ENCODE results near the gene CD72. TPM values are rescaled to one million over a fixed set of nuclear protein-coding genes. Genes with fewer than 3 reads are reported as not detected.
"Not testable (repeated sequence)": the region's sequence is repeated elsewhere in the genome, so short reads cannot be mapped to it uniquely, and the experiment has no call there.

The CD72 gene
- total RNA-seq, 6 donors from 2014 or later: 2.5 to 44.0 (median 7.2) TPM

GRCh38 chr9:35615981-35616680, 2.1 kb downstream of the CD72 start:
- peaks cover 14 to 26% (median 20%) of the 10 kb centered on the region in 4 donors for H3K4me1 ChIP-seq
- H3K9me3 ChIP-seq: no peaks in the 10 kb centered on the region
- 85 to 87% methylated on average over 17 of the region's 17 CpGs for WGBS, 2 donors
- no peaks in the 10 kb centered on the region for H3K27me3 ChIP-seq
- H3K36me3 ChIP-seq: no peaks in the 10 kb centered on the region
- ATAC-seq (ENCODE audit: low FRiP score in 2 of 2): no peak
- peak in 1 of 2 donors; percentile 16 for DNase-seq
- H3K4me3 ChIP-seq: no peak overlapping the region
- TF ChIP-seq POLR2AphosphoS5 (IDR thresholded peaks at IDR 0.05) (no peak), CTCF (IDR thresholded peaks at IDR 0.05) (no peak), EP300 (IDR thresholded peaks at IDR 0.05) (no peak), POLR2A (IDR thresholded peaks at IDR 0.05) (no peak)
- H3K27ac ChIP-seq: no peak overlapping the region

DNA sequence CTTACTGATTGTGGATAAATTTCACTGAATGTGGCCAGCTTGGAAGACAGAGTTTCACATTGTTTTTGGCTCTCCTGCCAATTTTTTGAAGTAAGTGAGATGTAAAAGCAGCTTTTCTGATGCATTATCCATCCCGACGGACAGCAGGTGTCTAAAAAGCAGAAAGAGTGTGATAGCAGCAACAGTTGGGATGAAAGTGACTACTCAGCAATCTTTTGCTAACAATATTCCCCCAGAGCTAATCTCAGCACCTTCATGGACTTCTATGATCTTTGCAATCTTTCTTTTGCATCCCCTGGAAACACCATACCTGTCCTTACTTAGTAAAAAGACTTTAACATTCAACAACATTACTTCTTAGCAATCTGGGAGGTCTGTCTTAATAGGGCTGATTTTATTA, 5.4 kb downstream of the CD72 start:
- Histone ChIP-seq H3K27ac (no peak overlapping the region), H3K4me1 (peaks cover 10 to 18% (median 15%) of the 10 kb centered on the region in 4 donors), H3K27me3 (no peaks in the 10 kb centered on the region), H3K9me3 (no peaks in the 10 kb centered on the region), H3K4me3 (no peak overlapping the region), H3K36me3 (peaks cover 16 to 26% (median 23%) of the 10 kb centered on the region in 4 donors)
- DNase-seq (no peak), ATAC-seq (ENCODE audit: low FRiP score in 2 of 2) (no peak)
- 70 to 100% methylated on average over 2 of the region's 2 CpGs for WGBS, 2 donors
- TF ChIP-seq CTCF (IDR thresholded peaks at IDR 0.05): no peak
- TF ChIP-seq POLR2A (IDR thresholded peaks at IDR 0.05): no peak
- TF ChIP-seq POLR2AphosphoS5 (IDR thresholded peaks at IDR 0.05): no peak
- TF ChIP-seq EP300 (IDR thresholded peaks at IDR 0.05): no peak

DNA sequence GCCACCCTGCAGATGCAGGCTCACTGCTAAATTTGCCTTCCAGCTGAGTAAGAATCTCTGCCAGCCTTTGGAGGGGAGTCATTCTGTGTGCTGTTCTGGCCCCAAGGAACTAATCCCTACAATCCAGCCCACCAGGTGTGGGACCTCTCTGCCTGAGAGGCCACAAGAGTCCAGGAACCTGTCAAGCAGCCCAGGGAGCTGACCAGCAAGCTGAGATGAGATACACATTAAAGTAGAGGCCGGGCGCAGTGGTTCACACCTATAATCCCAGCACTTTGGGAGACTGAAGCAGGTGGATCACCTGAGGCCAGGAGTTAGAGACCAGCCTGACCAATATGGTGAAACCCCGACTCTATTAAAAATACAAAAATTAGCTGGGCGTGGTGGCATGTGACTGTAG, 6.1 kb downstream of the CD72 start:
- Histone ChIP-seq H3K36me3 (peaks cover 18 to 29% (median 28%) of the 10 kb centered on the region in 4 donors), H3K4me1 (peaks cover 7 to 14% (median 8%) of the 10 kb centered on the region in 4 donors)
- DNase-seq; H3K27me3 ChIP-seq; H3K4me3 ChIP-seq; ATAC-seq (ENCODE audit: low FRiP score in 2 of 2); H3K9me3 ChIP-seq; H3K27ac ChIP-seq: not testable (repeated sequence)
- 89 to 96% methylated on average over 2 to 4 of the region's 4 CpGs for WGBS, 2 donors

GRCh38 chr9:35611230-35611797, 6.9 kb downstream of the CD72 start:
- WGBS, 2 donors: 20 to 25% methylated on average over 5 to 8 of the region's 8 CpGs
- peak in 1 of 2 donors; percentile 47 for DNase-seq
- H3K27ac ChIP-seq: no peak overlapping the region
- no peaks in the 10 kb centered on the region for H3K9me3 ChIP-seq
- TF ChIP-seq EP300 (IDR thresholded peaks at IDR 0.05): no peak
- TF ChIP-seq CTCF (IDR thresholded peaks at IDR 0.05): peak; percentile 38 to 59 (median 45)
- no peak for TF ChIP-seq POLR2AphosphoS5 (IDR thresholded peaks at IDR 0.05)
- no peak for TF ChIP-seq POLR2A (IDR thresholded peaks at IDR 0.05)
- H3K4me3 ChIP-seq: no peak overlapping the region
- peak; percentile 23 to 77 for ATAC-seq (ENCODE audit: low FRiP score in 2 of 2)
- no peaks in the 10 kb centered on the region for H3K27me3 ChIP-seq
- peaks cover 18 to 29% (median 28%) of the 10 kb centered on the region in 4 donors for H3K36me3 ChIP-seq
- peaks cover 8 to 15% (median 10%) of the 10 kb centered on the region in 4 donors for H3K4me1 ChIP-seq

DNA sequence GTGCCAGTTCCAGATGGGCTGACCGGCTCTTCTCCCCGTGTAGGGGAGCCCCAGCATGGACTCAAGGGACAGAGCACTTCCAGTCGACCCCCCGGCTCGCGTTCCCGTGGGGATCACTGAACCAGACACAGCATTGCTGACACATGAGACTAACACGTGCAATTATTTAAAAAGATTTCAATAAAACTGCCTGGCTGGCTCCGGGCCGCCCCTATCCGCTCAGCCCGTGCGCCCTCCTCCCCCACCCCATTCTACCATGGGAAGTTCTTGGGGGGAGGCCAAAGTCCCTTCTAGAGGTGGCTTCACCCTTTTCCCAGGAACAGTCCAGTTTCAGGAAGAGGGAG, 8.4 kb downstream of the CD72 start:
- Histone ChIP-seq H3K36me3 (peaks cover 18 to 29% (median 28%) of the 10 kb centered on the region in 4 donors), H3K4me1 (peaks cover 13 to 25% (median 16%) of the 10 kb centered on the region in 4 donors), H3K27ac (no peak overlapping the region), H3K4me3 (no peak overlapping the region), H3K27me3 (no peaks in the 10 kb centered on the region), H3K9me3 (no peaks in the 10 kb centered on the region)
- WGBS, 2 donors: 94% methylated on average over 12 to 13 of the region's 13 CpGs
- TF ChIP-seq EP300 (IDR thresholded peaks at IDR 0.05) (no peak), CTCF (IDR thresholded peaks at IDR 0.05) (no peak), POLR2AphosphoS5 (IDR thresholded peaks at IDR 0.05) (no peak), POLR2A (IDR thresholded peaks at IDR 0.05) (no peak)
- DNase-seq (peak in 1 of 2 donors; percentile 52), ATAC-seq (ENCODE audit: low FRiP score in 2 of 2) (no peak)

Measured in upper lobe of left lung (tissue), 6 donors.